ENCODE data around the gene DYNLT2. TPM values are rescaled to one million over a fixed set of nuclear protein-coding genes. Genes with fewer than 3 reads are reported as not detected.

The DYNLT2 gene
- total and polyA plus RNA-seq, 2 of the 13 experiments (the other 11 are each of a cell fraction or from before 2014, with no cell fraction given) = 2.1 to 4.3 TPM

GRCh38 chr6:169692516-169692915, 58.9 kb downstream of the DYNLT2 start:
- no peaks in the 10 kb centered on the region for H3K27me3 ChIP-seq (ENCODE audit: control insufficient read depth in 1 of 2, insufficient read depth in 2 of 2, low read length in 2 of 2)
- no peak overlapping the region for H3K9ac ChIP-seq (ENCODE audit: insufficient read depth, low read depth, low read length)
- CTCF ChIA-PET (ENCODE audit: low intra/inter-chr PET ratio, low total read pairs) = no interaction called here
- H3K9me3 ChIP-seq (ENCODE audit: low read length) = no peaks in the 10 kb centered on the region
- no peak overlapping the region for H3K27ac ChIP-seq (ENCODE audit: extremely low read length, insufficient read depth, low read length)
- POLR2A ChIA-PET = interaction anchor here (0.5 to 2.9 kb wide), 3 partner anchors 9 to 1430 kb away, joined by 3 to 8 read pairs (median 6); partner anchors contain the start of genes C6orf120 and WDR27
- no peak overlapping the region for H3K4me2 ChIP-seq (ENCODE audit: low read depth, low read length)
- 88% methylated on average over 3 of the region's 3 CpGs for WGBS (ENCODE audit: low lambda C conversion rate)
- no peaks in the 10 kb centered on the region; the same call in 1 of the 2 replicates for H4K20me1 ChIP-seq (ENCODE audit: insufficient read depth, low read length)
- in situ Hi-C loops (cut with HindIII; ENCODE audit: extremely low pct_ligation_motif_present, low pct_unique_long_range_greater_than_20kb) (loop anchor here (25.0 kb wide), 1 partner anchor 730 kb away; no protein-coding TSS in a partner anchor), intact Hi-C loops (cut with micrococcal nuclease; ENCODE audit: unreplicated experiment) (no loop called here)
- H2AFZ ChIP-seq (ENCODE audit: low read length) = no peak overlapping the region
- peaks cover 2 to 11% of the 10 kb centered on the region in 2 experiments; a peak in 3 of 5 replicates for H3K36me3 ChIP-seq (replicated peaks in 1 of 2; ENCODE audit: control insufficient read depth in 1 of 2, insufficient read depth in 2 of 2, low read length in 2 of 2)
- TF ChIP-seq, protein P1, sequence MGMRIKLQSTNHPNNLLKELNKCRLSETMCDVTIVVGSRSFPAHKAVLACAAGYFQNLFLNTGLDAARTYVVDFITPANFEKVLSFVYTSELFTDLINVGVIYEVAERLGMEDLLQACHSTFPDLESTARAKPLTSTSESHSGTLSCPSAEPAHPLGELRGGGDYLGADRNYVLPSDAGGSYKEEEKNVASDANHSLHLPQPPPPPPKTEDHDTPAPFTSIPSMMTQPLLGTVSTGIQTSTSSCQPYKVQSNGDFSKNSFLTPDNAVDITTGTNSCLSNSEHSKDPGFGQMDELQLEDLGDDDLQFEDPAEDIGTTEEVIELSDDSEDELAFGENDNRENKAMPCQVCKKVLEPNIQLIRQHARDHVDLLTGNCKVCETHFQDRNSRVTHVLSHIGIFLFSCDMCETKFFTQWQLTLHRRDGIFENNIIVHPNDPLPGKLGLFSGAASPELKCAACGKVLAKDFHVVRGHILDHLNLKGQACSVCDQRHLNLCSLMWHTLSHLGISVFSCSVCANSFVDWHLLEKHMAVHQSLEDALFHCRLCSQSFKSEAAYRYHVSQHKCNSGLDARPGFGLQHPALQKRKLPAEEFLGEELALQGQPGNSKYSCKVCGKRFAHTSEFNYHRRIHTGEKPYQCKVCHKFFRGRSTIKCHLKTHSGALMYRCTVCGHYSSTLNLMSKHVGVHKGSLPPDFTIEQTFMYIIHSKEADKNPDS (CRISPR knock-in tag; IDR thresholded peaks at IDR 0.05) = no peak
- no peak for TF ChIP-seq ZBTB1 (CRISPR knock-in tag; IDR thresholded peaks at IDR 0.05; ENCODE audit: borderline replicate concordance)
- no peaks in the 10 kb centered on the region for H3K4me1 ChIP-seq (ENCODE audit: insufficient read depth, low read length)
- DNase-seq (ENCODE audit: low spot score) = no peak
- BruUV-seq (replicated peaks) = no TSS peak
- peaks cover 16% of the 10 kb centered on the region for H3K79me2 ChIP-seq (ENCODE audit: insufficient read depth, low read length)
- no peak overlapping the region for H3K4me3 ChIP-seq (replicated peaks in 1 of 3; ENCODE audit: insufficient read depth in 1 of 3, low read depth in 2 of 3, low read length in 3 of 3)
- ATAC-seq = no peak; the same call in 2 of the 3 replicates
- FAIRE-seq = no peak

- Histone ChIP-seq H3K9ac (ENCODE audit: insufficient read depth, low read depth, low read length) (no peak overlapping the region), H3K4me1 (ENCODE audit: insufficient read depth, low read length) (no peaks in the 10 kb centered on the region), H3K4me2 (ENCODE audit: low read depth, low read length) (no peak overlapping the region), H3K9me3 (ENCODE audit: low read length) (peaks cover 6% of the 10 kb centered on the region), H4K20me1 (ENCODE audit: insufficient read depth, low read length) (no peaks in the 10 kb centered on the region; the same call in 1 of the 2 replicates), H3K27ac (ENCODE audit: extremely low read length, insufficient read depth, low read length) (no peak overlapping the region), H3K36me3 (replicated peaks in 1 of 2; ENCODE audit: control insufficient read depth in 1 of 2, insufficient read depth in 2 of 2, low read length in 2 of 2) (peaks cover 2 to 22% of the 10 kb centered on the region in 2 experiments; a peak in 4 of 5 replicates), H3K4me3 (replicated peaks in 1 of 3; ENCODE audit: insufficient read depth in 1 of 3, low read depth in 2 of 3, low read length in 3 of 3) (no peak overlapping the region), H3K27me3 (ENCODE audit: control insufficient read depth in 1 of 2, insufficient read depth in 2 of 2, low read length in 2 of 2) (no peaks in the 10 kb centered on the region), H2AFZ (ENCODE audit: low read length) (no peak overlapping the region), H3K79me2 (ENCODE audit: insufficient read depth, low read length) (peaks cover 15% of the 10 kb centered on the region)
- BruUV-seq (replicated peaks) = no TSS peak
- DNase-seq (ENCODE audit: low spot score) = no peak
- POLR2A ChIA-PET = interaction anchor here (2.9 kb wide), 1 partner anchor 10 kb away, joined by 8 read pairs; the partner anchor contains the start of genes C6orf120 and WDR27
- CTCF ChIA-PET (ENCODE audit: low intra/inter-chr PET ratio, low total read pairs) = no interaction called here
- TF ChIP-seq CHCHD3 (CRISPR knock-in tag; IDR thresholded peaks at IDR 0.05) (no peak), JDP2 (CRISPR knock-in tag; IDR thresholded peaks at IDR 0.05; ENCODE audit: borderline replicate concordance) (no peak), GABPB1 (CRISPR knock-in tag; IDR thresholded peaks at IDR 0.05) (no peak), PLRG1 (conservative IDR thresholded peaks at IDR 0.05) (no peak), ZBTB37 (CRISPR knock-in tag; IDR thresholded peaks at IDR 0.05) (no peak), HMGXB3 (CRISPR knock-in tag; IDR thresholded peaks at IDR 0.05; ENCODE audit: borderline replicate concordance) (no peak), IKZF1 (IDR thresholded peaks at IDR 0.05) (no peak), ZBTB7A (CRISPR knock-in tag; IDR thresholded peaks at IDR 0.05) (no peak)
- intact Hi-C loops (cut with micrococcal nuclease; ENCODE audit: unreplicated experiment) (no loop called here), in situ Hi-C loops (cut with HindIII; ENCODE audit: extremely low pct_ligation_motif_present, low pct_unique_long_range_greater_than_20kb) (loop anchor here (25.0 kb wide), 1 partner anchor 729 kb away; no protein-coding TSS in a partner anchor)
- FAIRE-seq = no peak
- WGBS (ENCODE audit: low lambda C conversion rate) = 97% methylated on average over 2 of the region's 2 CpGs
- no peak for ATAC-seq
Measured at GRCh38 chr6:169691260-169691659, 60.1 kb downstream of the DYNLT2 start.

All from HepG2 (cell line).